Smooth muscle cell (in vitro differentiated cells): ENCODE data around the gene CACNA1G. TPM values are rescaled to one million over a fixed set of nuclear protein-coding genes. Genes with fewer than 3 reads are reported as not detected.
A peak's percentile ranks its signal among the peaks of the same experiment; 100 is the strongest.

Source experiments
- DNase-seq: peaks from one replicate; lab custom pipeline; 2025; ENCODE audit not compliant: unreplicated experiment; lab: John Stamatoyannopoulos, UW
- H2AFZ ChIP-seq: fragments of 200-600 bp; sonication (generic); 2 replicates; pipeline ENCODE4 v1.6.0; 2016; ENCODE audit warnings: antibody characterized with exemption, low read depth, mild to moderate bottlenecking
- H3F3A ChIP-seq: fragments of 200-600 bp; sonication (generic); 2 replicates; pipeline ENCODE4 v1.6.0; 2017; ENCODE audit warnings: antibody characterized with exemption, low read depth
- H3K27ac ChIP-seq: fragments of 200-600 bp; sonication (generic); 2 replicates; pipeline ENCODE4 v1.5.1; 2016; ENCODE audit warnings: low read depth, mild to moderate bottlenecking
- H3K27me3 ChIP-seq: fragments of 200-600 bp; sonication (generic); 2 replicates; pipeline ENCODE4 v1.6.1; 2016; ENCODE audit warnings: low read depth, mild to moderate bottlenecking
- H3K36me3 ChIP-seq: fragments of 200-600 bp; sonication (generic); 2 replicates; pipeline ENCODE4 v1.5.1; 2016; ENCODE audit warnings: low read depth
- H3K4me1 ChIP-seq: fragments of 200-600 bp; sonication (generic); 2 replicates; pipeline ENCODE4 v1.5.1; 2016; ENCODE audit warnings: low read depth
- H3K4me2 ChIP-seq: fragments of 200-600 bp; sonication (generic); 2 replicates; pipeline ENCODE4 v1.6.0; 2016; ENCODE audit warnings: mild to moderate bottlenecking
- H3K4me3 ChIP-seq: fragments of 200-600 bp; sonication (generic); 2 replicates; pipeline ENCODE4 v1.5.1; 2016; ENCODE audit warnings: mild to moderate bottlenecking
- H3K79me2 ChIP-seq: fragments of 200-600 bp; sonication (generic); 2 replicates; pipeline ENCODE4 v1.6.0; 2016; ENCODE audit warnings: low read depth, mild to moderate bottlenecking
- H3K9ac ChIP-seq: fragments of 200-600 bp; sonication (generic); 2 replicates; pipeline ENCODE4 v1.6.0; 2016; ENCODE audit warnings: low read depth
- H3K9me3 ChIP-seq: fragments of 200-600 bp; sonication (generic); replicated peaks from 2 replicates; pipeline ENCODE4 v1.5.1; 2016; ENCODE audit warnings: low read depth
- H4K20me1 ChIP-seq: fragments of 200-600 bp; sonication (generic); 2 replicates; pipeline ENCODE4 v1.6.0; 2016; ENCODE audit warnings: low read depth
- CTCF ChIP-seq: fragments of 200-600 bp; sonication (generic); IDR thresholded peaks from 2 replicates; pipeline ENCODE4 v1.5.1; 2017; ENCODE audit warnings: borderline replicate concordance, mild to moderate bottlenecking, antibody characterized with exemption; ENCODE audit not compliant: insufficient read depth, poor library complexity, severe bottlenecking
- WGBS: methylation state at CpG from one replicate; pipeline ENCODE4 v1.1.7; 2016; ENCODE audit warnings: low lambda C conversion rate; 5-methylcytosine and 5-hydroxymethylcytosine counted together
- polyA plus RNA-seq: library from polyadenylated mRNA; unstranded; fragments of >200 nt; fragmentation: Nextera tagmentation; extraction: Ambion mirVana; gene quantifications from 2 replicates; pipeline ENCODE4 v1.2.1, GENCODE V29; 2016
- total RNA-seq: library from RNA; depleted of rRNA; stranded (reverse); fragments of >200 nt; gene quantifications from 2 replicates; pipeline ENCODE4 v1.2.3, GENCODE V29; 2014

The CACNA1G gene
- total and polyA plus RNA-seq, 2 experiments from 2014 or later, result 1.6 to 1.7 TPM

- no peak overlapping the region for H3K4me3 ChIP-seq
- no peak for TF ChIP-seq CTCF
- no peaks in the 10 kb centered on the region for H3K9me3 ChIP-seq
- H3K27ac ChIP-seq, result no peak overlapping the region
- H3K27me3 ChIP-seq, result no peaks in the 10 kb centered on the region
- H3K36me3 ChIP-seq, result no peaks in the 10 kb centered on the region
- H4K20me1 ChIP-seq, result no peaks in the 10 kb centered on the region
- no peak overlapping the region for H3K9ac ChIP-seq
- no peaks in the 10 kb centered on the region for H3F3A ChIP-seq
- H2AFZ ChIP-seq, result no peak overlapping the region
- no peak overlapping the region for H3K4me2 ChIP-seq
- no peaks in the 10 kb centered on the region for H3K79me2 ChIP-seq
- no peak for DNase-seq
- 82% methylated on average over 7 of the region's 8 CpGs for WGBS
- H3K4me1 ChIP-seq, result peaks cover 19% of the 10 kb centered on the region
These were observed 15.2 kb upstream of the CACNA1G start for GRCh38 chr17:50545311-50545710.

GRCh38 chr17:50546701-50547034 is 13.8 kb upstream of the CACNA1G start:
- H3K4me1 ChIP-seq, result peaks cover 13% of the 10 kb centered on the region
- DNase-seq, result no peak
- no peaks in the 10 kb centered on the region for H3F3A ChIP-seq
- 49% methylated on average over 4 of the region's 4 CpGs for WGBS
- no peaks in the 10 kb centered on the region for H3K27me3 ChIP-seq
- no peaks in the 10 kb centered on the region for H3K9me3 ChIP-seq
- no peaks in the 10 kb centered on the region for H3K36me3 ChIP-seq
- H3K4me2 ChIP-seq, result peak overlapping the region; percentile 90
- no peaks in the 10 kb centered on the region for H4K20me1 ChIP-seq
- TF ChIP-seq CTCF, result no peak
- H3K9ac ChIP-seq, result no peak overlapping the region
- no peaks in the 10 kb centered on the region for H3K79me2 ChIP-seq
- no peak overlapping the region for H3K27ac ChIP-seq
- H3K4me3 ChIP-seq, result peak overlapping the region; percentile 54
- no peak overlapping the region for H2AFZ ChIP-seq

- H3K4me2 ChIP-seq, result peak within 1 kb of the TSS; percentile 90
- no peaks in the 10 kb centered on the region for H4K20me1 ChIP-seq
- peaks cover 13% of the 10 kb centered on the region for H3K4me1 ChIP-seq
- peak within 1 kb of the TSS; percentile 72 for H2AFZ ChIP-seq
- no peaks in the 10 kb centered on the region for H3K79me2 ChIP-seq
- TF ChIP-seq CTCF, result peak; percentile 93
- H3F3A ChIP-seq, result no peaks in the 10 kb centered on the region
- peak; percentile 61 for DNase-seq
- no peaks in the 10 kb centered on the region for H3K36me3 ChIP-seq
- H3K4me3 ChIP-seq, result peak within 1 kb of the TSS; percentile 54
- peak within 1 kb of the TSS; percentile 5 for H3K9ac ChIP-seq
- H3K9me3 ChIP-seq, result no peaks in the 10 kb centered on the region
- H3K27me3 ChIP-seq, result no peaks in the 10 kb centered on the region
- H3K27ac ChIP-seq, result no peak within 1 kb of the TSS
- WGBS, result 4% methylated on average over 31 of the region's 42 CpGs
These were observed 13.3 kb upstream of the CACNA1G start, which contains the start of gene SPATA20 for GRCh38 chr17:50547035-50547735. Gene SPATA20 (plus strand): TSS chr17:50547174. CDS start chr17:50547209, 35 bp downstream.

- no peak for TF ChIP-seq CTCF
- Histone ChIP-seq H3K9me3 (no peaks in the 10 kb centered on the region), H4K20me1 (no peaks in the 10 kb centered on the region), H3K27ac (no peak overlapping the region), H3K36me3 (no peaks in the 10 kb centered on the region), H3K79me2 (no peaks in the 10 kb centered on the region), H3K4me3 (peak overlapping the region; percentile 54), H3K4me2 (peak overlapping the region; percentile 90), H3K9ac (no peak overlapping the region), H3F3A (no peaks in the 10 kb centered on the region), H3K27me3 (no peaks in the 10 kb centered on the region), H3K4me1 (peaks cover 8% of the 10 kb centered on the region), H2AFZ (no peak overlapping the region)
- DNase-seq, result no peak
- 73% methylated on average over 5 of the region's 5 CpGs for WGBS
These were observed 12.8 kb upstream of the CACNA1G start for GRCh38 chr17:50547736-50548083.
